ENCODE measurements around the gene NDUFAF3.

GRCh38 chr3:49018707-49019006 is 3.3 kb upstream of the NDUFAF3 start:
- TF ChIP-seq CTCF (IDR thresholded peaks at IDR 0.05) (no peak), POLR2A (IDR thresholded peaks at IDR 0.05) (no peak)

Measured in esophagus squamous epithelium (tissue), 4 donors.